ENCODE measurements around the gene PCCA. TPM values are rescaled to one million over a fixed set of nuclear protein-coding genes. Genes with fewer than 3 reads are reported as not detected.

The PCCA gene
- total and polyA plus RNA-seq, 2 experiments from 2014 or later: 41.9 to 46.6 TPM

DNA sequence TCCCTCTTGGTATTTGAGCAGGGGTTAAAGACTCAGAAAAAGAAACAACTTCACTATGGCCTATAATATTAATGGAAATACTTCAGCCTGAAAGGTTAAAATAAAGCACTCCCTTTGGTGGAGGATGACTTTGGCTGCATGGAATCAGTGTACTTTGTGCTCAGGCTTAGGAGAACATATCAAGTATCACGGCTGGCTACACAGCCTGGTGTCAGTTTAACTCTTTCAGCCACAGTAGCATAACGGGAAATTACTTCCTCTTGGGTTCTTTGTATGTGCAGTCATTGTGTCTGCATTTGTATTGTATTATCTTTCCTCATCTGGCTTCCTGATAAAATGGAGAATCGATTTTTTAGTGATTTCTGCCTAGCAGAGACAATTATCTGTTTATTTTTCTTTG, 260.7 kb downstream of the PCCA start:
- Mint-ChIP-seq H3K4me1 (peaks cover 17% of the 10 kb centered on the region), H3K4me3 (no peak overlapping the region), H3K27me3 (ENCODE audit: insufficient read depth, low read depth, poor library complexity) (peaks cover 6% of the 10 kb centered on the region), H3K27ac (no peak overlapping the region), H3K36me3 (ENCODE audit: low read depth) (peaks cover 17% of the 10 kb centered on the region; the same call in 2 of the 3 replicates), H3K9me3 (no peaks in the 10 kb centered on the region)
- Histone ChIP-seq H3K4me1 (ENCODE audit: insufficient read depth) (no peaks in the 10 kb centered on the region), H3K27me3 (ENCODE audit: insufficient read depth) (no peaks in the 10 kb centered on the region), H3F3A (replicated peaks; ENCODE audit: low read depth) (no peaks in the 10 kb centered on the region), H2AFZ (no peak overlapping the region), H3K36me3 (ENCODE audit: insufficient read depth) (no peaks in the 10 kb centered on the region), H3K4me2 (no peak overlapping the region), H3K79me2 (replicated peaks; ENCODE audit: insufficient read depth) (no peaks in the 10 kb centered on the region), H3K27ac (ENCODE audit: low read depth) (no peak overlapping the region), H3K4me3 (no peak overlapping the region), H4K20me1 (replicated peaks; ENCODE audit: insufficient read depth) (no peaks in the 10 kb centered on the region), H3K9me2 (ENCODE audit: insufficient read depth) (no peaks in the 10 kb centered on the region)
- DNase-seq (ENCODE audit: low spot score) (no peak), ATAC-seq (no peak)
- TF ChIP-seq, protein P1, sequence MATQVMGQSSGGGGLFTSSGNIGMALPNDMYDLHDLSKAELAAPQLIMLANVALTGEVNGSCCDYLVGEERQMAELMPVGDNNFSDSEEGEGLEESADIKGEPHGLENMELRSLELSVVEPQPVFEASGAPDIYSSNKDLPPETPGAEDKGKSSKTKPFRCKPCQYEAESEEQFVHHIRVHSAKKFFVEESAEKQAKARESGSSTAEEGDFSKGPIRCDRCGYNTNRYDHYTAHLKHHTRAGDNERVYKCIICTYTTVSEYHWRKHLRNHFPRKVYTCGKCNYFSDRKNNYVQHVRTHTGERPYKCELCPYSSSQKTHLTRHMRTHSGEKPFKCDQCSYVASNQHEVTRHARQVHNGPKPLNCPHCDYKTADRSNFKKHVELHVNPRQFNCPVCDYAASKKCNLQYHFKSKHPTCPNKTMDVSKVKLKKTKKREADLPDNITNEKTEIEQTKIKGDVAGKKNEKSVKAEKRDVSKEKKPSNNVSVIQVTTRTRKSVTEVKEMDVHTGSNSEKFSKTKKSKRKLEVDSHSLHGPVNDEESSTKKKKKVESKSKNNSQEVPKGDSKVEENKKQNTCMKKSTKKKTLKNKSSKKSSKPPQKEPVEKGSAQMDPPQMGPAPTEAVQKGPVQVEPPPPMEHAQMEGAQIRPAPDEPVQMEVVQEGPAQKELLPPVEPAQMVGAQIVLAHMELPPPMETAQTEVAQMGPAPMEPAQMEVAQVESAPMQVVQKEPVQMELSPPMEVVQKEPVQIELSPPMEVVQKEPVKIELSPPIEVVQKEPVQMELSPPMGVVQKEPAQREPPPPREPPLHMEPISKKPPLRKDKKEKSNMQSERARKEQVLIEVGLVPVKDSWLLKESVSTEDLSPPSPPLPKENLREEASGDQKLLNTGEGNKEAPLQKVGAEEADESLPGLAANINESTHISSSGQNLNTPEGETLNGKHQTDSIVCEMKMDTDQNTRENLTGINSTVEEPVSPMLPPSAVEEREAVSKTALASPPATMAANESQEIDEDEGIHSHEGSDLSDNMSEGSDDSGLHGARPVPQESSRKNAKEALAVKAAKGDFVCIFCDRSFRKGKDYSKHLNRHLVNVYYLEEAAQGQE (IDR thresholded peaks at IDR 0.05; ENCODE audit: unreplicated experiment): no peak
- TF ChIP-seq EZH2 (IDR thresholded peaks at IDR 0.05; ENCODE audit: low read depth, unreplicated experiment) (no peak), NANOG (IDR thresholded peaks at IDR 0.05; ENCODE audit: borderline replicate concordance) (no peak), EZH2phosphoT487 (IDR thresholded peaks at IDR 0.05; ENCODE audit: unreplicated experiment) (no peak), ZNF331 (CRISPR knock-in tag; IDR thresholded peaks at IDR 0.05; ENCODE audit: low read depth) (no peak), STAT1 (IDR thresholded peaks at IDR 0.05; ENCODE audit: unreplicated experiment) (no peak), POLR2AphosphoS5 (IDR thresholded peaks at IDR 0.05; ENCODE audit: low read depth) (no peak), JUNB (IDR thresholded peaks at IDR 0.05; ENCODE audit: unreplicated experiment) (no peak), CREB1 (CRISPR knock-in tag; IDR thresholded peaks at IDR 0.05; ENCODE audit: low read depth) (no peak)
- TF ChIP-seq, protein P2, sequence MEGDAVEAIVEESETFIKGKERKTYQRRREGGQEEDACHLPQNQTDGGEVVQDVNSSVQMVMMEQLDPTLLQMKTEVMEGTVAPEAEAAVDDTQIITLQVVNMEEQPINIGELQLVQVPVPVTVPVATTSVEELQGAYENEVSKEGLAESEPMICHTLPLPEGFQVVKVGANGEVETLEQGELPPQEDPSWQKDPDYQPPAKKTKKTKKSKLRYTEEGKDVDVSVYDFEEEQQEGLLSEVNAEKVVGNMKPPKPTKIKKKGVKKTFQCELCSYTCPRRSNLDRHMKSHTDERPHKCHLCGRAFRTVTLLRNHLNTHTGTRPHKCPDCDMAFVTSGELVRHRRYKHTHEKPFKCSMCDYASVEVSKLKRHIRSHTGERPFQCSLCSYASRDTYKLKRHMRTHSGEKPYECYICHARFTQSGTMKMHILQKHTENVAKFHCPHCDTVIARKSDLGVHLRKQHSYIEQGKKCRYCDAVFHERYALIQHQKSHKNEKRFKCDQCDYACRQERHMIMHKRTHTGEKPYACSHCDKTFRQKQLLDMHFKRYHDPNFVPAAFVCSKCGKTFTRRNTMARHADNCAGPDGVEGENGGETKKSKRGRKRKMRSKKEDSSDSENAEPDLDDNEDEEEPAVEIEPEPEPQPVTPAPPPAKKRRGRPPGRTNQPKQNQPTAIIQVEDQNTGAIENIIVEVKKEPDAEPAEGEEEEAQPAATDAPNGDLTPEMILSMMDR (conservative IDR thresholded peaks at IDR 0.05; ENCODE audit: low read depth in 2 of 2): no peak
- TF ChIP-seq, protein P3, sequence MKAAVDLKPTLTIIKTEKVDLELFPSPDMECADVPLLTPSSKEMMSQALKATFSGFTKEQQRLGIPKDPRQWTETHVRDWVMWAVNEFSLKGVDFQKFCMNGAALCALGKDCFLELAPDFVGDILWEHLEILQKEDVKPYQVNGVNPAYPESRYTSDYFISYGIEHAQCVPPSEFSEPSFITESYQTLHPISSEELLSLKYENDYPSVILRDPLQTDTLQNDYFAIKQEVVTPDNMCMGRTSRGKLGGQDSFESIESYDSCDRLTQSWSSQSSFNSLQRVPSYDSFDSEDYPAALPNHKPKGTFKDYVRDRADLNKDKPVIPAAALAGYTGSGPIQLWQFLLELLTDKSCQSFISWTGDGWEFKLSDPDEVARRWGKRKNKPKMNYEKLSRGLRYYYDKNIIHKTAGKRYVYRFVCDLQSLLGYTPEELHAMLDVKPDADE (IDR thresholded peaks at IDR 0.05): no peak
- TF ChIP-seq, protein P4, sequence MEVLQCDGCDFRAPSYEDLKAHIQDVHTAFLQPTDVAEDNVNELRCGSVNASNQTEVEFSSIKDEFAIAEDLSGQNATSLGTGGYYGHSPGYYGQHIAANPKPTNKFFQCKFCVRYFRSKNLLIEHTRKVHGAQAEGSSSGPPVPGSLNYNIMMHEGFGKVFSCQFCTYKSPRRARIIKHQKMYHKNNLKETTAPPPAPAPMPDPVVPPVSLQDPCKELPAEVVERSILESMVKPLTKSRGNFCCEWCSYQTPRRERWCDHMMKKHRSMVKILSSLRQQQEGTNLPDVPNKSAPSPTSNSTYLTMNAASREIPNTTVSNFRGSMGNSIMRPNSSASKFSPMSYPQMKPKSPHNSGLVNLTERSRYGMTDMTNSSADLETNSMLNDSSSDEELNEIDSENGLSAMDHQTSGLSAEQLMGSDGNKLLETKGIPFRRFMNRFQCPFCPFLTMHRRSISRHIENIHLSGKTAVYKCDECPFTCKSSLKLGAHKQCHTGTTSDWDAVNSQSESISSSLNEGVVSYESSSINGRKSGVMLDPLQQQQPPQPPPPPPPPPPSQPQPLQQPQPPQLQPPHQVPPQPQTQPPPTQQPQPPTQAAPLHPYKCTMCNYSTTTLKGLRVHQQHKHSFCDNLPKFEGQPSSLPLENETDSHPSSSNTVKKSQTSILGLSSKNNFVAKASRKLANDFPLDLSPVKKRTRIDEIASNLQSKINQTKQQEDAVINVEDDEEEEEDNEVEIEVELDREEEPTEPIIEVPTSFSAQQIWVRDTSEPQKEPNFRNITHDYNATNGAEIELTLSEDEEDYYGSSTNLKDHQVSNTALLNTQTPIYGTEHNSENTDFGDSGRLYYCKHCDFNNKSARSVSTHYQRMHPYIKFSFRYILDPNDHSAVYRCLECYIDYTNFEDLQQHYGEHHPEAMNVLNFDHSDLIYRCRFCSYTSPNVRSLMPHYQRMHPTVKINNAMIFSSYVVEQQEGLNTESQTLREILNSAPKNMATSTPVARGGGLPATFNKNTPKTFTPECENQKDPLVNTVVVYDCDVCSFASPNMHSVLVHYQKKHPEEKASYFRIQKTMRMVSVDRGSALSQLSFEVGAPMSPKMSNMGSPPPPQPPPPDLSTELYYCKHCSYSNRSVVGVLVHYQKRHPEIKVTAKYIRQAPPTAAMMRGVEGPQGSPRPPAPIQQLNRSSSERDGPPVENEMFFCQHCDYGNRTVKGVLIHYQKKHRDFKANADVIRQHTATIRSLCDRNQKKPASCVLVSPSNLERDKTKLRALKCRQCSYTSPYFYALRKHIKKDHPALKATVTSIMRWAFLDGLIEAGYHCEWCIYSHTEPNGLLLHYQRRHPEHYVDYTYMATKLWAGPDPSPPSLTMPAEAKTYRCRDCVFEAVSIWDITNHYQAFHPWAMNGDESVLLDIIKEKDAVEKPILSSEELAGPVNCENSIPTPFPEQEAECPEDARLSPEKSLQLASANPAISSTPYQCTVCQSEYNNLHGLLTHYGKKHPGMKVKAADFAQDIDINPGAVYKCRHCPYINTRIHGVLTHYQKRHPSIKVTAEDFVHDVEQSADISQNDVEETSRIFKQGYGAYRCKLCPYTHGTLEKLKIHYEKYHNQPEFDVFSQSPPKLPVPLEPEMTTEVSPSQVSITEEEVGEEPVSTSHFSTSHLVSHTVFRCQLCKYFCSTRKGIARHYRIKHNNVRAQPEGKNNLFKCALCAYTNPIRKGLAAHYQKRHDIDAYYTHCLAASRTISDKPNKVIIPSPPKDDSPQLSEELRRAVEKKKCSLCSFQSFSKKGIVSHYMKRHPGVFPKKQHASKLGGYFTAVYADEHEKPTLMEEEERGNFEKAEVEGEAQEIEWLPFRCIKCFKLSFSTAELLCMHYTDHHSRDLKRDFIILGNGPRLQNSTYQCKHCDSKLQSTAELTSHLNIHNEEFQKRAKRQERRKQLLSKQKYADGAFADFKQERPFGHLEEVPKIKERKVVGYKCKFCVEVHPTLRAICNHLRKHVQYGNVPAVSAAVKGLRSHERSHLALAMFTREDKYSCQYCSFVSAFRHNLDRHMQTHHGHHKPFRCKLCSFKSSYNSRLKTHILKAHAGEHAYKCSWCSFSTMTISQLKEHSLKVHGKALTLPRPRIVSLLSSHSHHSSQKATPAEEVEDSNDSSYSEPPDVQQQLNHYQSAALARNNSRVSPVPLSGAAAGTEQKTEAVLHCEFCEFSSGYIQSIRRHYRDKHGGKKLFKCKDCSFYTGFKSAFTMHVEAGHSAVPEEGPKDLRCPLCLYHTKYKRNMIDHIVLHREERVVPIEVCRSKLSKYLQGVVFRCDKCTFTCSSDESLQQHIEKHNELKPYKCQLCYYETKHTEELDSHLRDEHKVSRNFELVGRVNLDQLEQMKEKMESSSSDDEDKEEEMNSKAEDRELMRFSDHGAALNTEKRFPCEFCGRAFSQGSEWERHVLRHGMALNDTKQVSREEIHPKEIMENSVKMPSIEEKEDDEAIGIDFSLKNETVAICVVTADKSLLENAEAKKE (CRISPR knock-in tag; IDR thresholded peaks at IDR 0.05): no peak

All from GM23338 (cell line).